Spleen (tissue), 11 donors: ENCODE results near the gene SDK1. TPM values are rescaled to one million over a fixed set of nuclear protein-coding genes. Genes with fewer than 3 reads are reported as not detected.
A peak's percentile ranks its signal among the peaks of the same experiment; 100 is the strongest.

Source experiments
- DNase-seq: peaks from one replicate; pipeline ENCODE4 v3.0.0-alpha.2; 2020
- H3K27ac ChIP-seq, 8 donors: fragments of 200-600 bp; sonication (generic) in 7 of 8; 1 replicate in 4 of 8; 2 replicates in 4 of 8; pipeline versions ENCODE4 v1.5.0 to v1.8.0; 2016 to 2021; ENCODE audit warnings: inconsistent platforms in 4 of 8, mild to moderate bottlenecking in 4 of 8, moderate library complexity in 1 of 8
- H3K27me3 ChIP-seq, 7 donors: fragments of 200-600 bp; sonication (generic) in 6 of 7; replicated peaks in 1 of 7; 1 replicate in 4 of 7; 2 replicates in 3 of 7; pipeline versions ENCODE4 v1.5.0 to v1.8.0; 2016 to 2021; ENCODE audit warnings: inconsistent platforms in 3 of 7, mild to moderate bottlenecking in 1 of 7
- H3K36me3 ChIP-seq, 6 donors: fragments of 200-600 bp; sonication (generic) in 5 of 6; 1 replicate in 4 of 6; 2 replicates in 2 of 6; pipeline versions ENCODE4 v1.5.0 to v1.8.0; 2016 to 2021; ENCODE audit warnings: inconsistent platforms in 2 of 6
- H3K4me1 ChIP-seq, 6 donors: fragments of 200-600 bp; sonication (generic) in 5 of 6; 1 replicate in 3 of 6; 2 replicates in 3 of 6; pipeline versions ENCODE4 v1.5.0 to v1.8.0; 2016 to 2021; ENCODE audit warnings: inconsistent platforms in 3 of 6
- H3K4me3 ChIP-seq, 8 donors: fragments of 200-600 bp; sonication (generic) in 7 of 8; 1 replicate in 4 of 8; 2 replicates in 4 of 8; pipeline versions ENCODE4 v1.5.0 to v1.8.0; 2016 to 2021; ENCODE audit warnings: inconsistent platforms in 4 of 8, mild to moderate bottlenecking in 4 of 8, moderate library complexity in 2 of 8
- H3K9me3 ChIP-seq, 8 donors: fragments of 200-600 bp; sonication (generic) in 7 of 8; 1 replicate in 4 of 8; 2 replicates in 4 of 8; pipeline versions ENCODE4 v1.5.0 to v1.8.0; 2016 to 2021; ENCODE audit warnings: inconsistent platforms in 4 of 8
- POLR2A ChIP-seq, 3 donors: fragments of 450-650 bp; IDR thresholded peaks; one replicate each; pipeline ENCODE4 v1.5.1; 2017; ENCODE audit warnings: antibody characterized with exemption in 3 of 3, mild to moderate bottlenecking in 1 of 3
- POLR2AphosphoS5 ChIP-seq, 3 donors: sonication (generic); formaldehyde crosslinking; IDR thresholded peaks; one replicate each; pipeline ENCODE4 v1.5.1; 2017; ENCODE audit warnings: antibody characterized with exemption in 3 of 3
- WGBS, 5 donors: extraction: QIAGEN DNeasy Blood & Tissue Kit in 3 of 5; methylation state at CpG; one replicate each; pipeline versions ENCODE4 v1.1.5 to v1.1.7; 2013 to 2018; 5-methylcytosine and 5-hydroxymethylcytosine counted together
- intact Hi-C: fragments of 100-400 bp; cut with DNase I; formaldehyde crosslinking; loops from one replicate; pipeline ENCODE4 v1.15.0; 2023; ENCODE audit warnings: low total_unique reads
- polyA plus RNA-seq, 3 donors: library from polyadenylated mRNA; stranded (reverse); fragments of 200-250 nt; gene quantifications; one replicate each; pipeline ENCODE4 v1.2.1, GENCODE V29; 2013
- total RNA-seq, 7 donors: library from RNA; depleted of rRNA in 3 of 7; stranded (reverse); fragments of >200 nt in 3 of 7; fragmentation: NEBNext Ultra II Directional in 4 of 7; extraction: Animal tissue kit (Norgen Biotek cat#: 25700) in 4 of 7; gene quantifications; one replicate each; pipeline versions ENCODE4 v1.1.0 to v1.2.1, GENCODE V29; 2016 to 2021
- TF ChIP-seq, protein P1 (sequence below), 11 experiments: fragments of 200-600 bp in 7 of 11; fragments of 450-650 bp in 4 of 11; sonication (generic) in 4 of 11; IDR thresholded peaks in 8 of 11; conservative IDR thresholded peaks in 3 of 11; 1 replicate in 7 of 11; 2 replicates in 4 of 11; pipeline versions ENCODE4 v1.4.0 to v1.8.0; 2016 to 2021; ENCODE audit warnings: antibody characterized with exemption in 11 of 11, inconsistent platforms in 4 of 11, mild to moderate bottlenecking in 1 of 11
- donor health status: healthy with polysubstance abuse.
- donor health status: DM: no; HTN: no; CAD: no; lungs with moderate emphysema.
- donor health status: DM: no; HTN: no; CAD: no.
- donor health status: Bipolar disorder and iron deficiency.
- donor health status: healthy.
- donor health status: DM: no; HTN: no; CAD: no.
- donor health status: DM: yes; HTN: yes; CAD: no.

Gene SDK1
- total and polyA plus RNA-seq, 10 donors, result 3.2 to 54.1 (median 35.1) TPM

DNA sequence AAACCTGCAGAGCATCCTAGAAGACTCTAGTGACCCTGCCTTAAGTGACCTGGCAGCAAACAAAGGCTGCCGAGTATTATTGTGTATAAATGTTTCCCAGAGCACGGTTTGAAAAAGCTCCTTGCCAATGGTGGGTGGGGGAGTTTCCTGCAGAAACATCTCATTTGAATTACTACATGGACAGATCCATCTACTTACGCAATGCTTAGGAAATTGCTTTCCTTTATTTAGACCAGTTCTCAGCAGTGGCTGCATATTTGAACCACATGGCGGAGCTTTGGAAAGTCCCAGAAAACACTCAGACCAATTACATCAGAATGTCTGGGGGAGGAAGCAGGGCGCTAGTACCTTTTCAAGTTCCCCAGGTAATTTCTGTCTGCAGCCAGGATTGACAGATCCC is 560.9 kb downstream of the SDK1 start:
- no peak overlapping the region for H3K4me3 ChIP-seq
- no peak for DNase-seq
- TF ChIP-seq POLR2AphosphoS5 (IDR thresholded peaks at IDR 0.05) (peak in 1 of 3 donors; percentile 45), POLR2A (IDR thresholded peaks at IDR 0.05) (no peak)
- H3K4me1 ChIP-seq, result peaks cover 0 to 8% (median 5%) of the 10 kb centered on the region in 6 donors
- H3K9me3 ChIP-seq, result peaks cover 0 to 5% (median 0%) of the 10 kb centered on the region in 8 donors
- intact Hi-C loops, result no loop called here
- WGBS, 5 donors, result 19 to 44% (median 26%) methylated on average over 4 to 5 of the region's 5 CpGs
- no peaks in the 10 kb centered on the region for H3K27me3 ChIP-seq
- no peaks in the 10 kb centered on the region for H3K36me3 ChIP-seq
- peak overlapping the region in 7 of 8 donors; percentile 23 to 63 (median 56) for H3K27ac ChIP-seq

DNA sequence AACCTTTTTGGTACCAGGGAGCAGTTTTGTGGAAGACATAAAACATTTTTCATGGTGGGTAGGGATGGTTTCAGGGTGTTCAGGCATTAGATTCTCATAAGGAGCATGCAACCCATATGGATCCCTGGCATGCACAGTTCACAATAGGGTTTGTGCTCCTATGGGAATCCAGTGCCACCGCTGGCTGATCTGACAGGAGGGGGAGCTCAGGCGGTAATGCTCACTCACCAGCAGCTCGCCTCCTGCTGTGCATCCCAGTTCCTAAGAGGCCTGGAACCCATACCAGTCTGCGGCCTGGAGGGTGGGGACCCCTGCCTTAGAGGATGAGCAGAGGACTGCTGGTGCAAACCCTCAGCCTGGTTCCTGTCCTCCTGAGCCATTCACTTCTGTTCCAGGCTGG is 561.7 kb downstream of the SDK1 start:
- intact Hi-C loops, result no loop called here
- H3K36me3 ChIP-seq, result no peaks in the 10 kb centered on the region
- DNase-seq, result no peak
- peak overlapping the region in 5 of 8 donors; percentile 31 to 63 (median 56) for H3K27ac ChIP-seq
- H3K9me3 ChIP-seq, result peaks cover 0 to 5% (median 0%) of the 10 kb centered on the region in 8 donors
- no peaks in the 10 kb centered on the region for H3K27me3 ChIP-seq
- WGBS, 5 donors, result 87 to 100% (median 88%) methylated on average over 2 to 4 of the region's 4 CpGs
- H3K4me3 ChIP-seq, result no peak overlapping the region
- peaks cover 0 to 8% (median 5%) of the 10 kb centered on the region in 6 donors for H3K4me1 ChIP-seq
- TF ChIP-seq, protein P1, sequence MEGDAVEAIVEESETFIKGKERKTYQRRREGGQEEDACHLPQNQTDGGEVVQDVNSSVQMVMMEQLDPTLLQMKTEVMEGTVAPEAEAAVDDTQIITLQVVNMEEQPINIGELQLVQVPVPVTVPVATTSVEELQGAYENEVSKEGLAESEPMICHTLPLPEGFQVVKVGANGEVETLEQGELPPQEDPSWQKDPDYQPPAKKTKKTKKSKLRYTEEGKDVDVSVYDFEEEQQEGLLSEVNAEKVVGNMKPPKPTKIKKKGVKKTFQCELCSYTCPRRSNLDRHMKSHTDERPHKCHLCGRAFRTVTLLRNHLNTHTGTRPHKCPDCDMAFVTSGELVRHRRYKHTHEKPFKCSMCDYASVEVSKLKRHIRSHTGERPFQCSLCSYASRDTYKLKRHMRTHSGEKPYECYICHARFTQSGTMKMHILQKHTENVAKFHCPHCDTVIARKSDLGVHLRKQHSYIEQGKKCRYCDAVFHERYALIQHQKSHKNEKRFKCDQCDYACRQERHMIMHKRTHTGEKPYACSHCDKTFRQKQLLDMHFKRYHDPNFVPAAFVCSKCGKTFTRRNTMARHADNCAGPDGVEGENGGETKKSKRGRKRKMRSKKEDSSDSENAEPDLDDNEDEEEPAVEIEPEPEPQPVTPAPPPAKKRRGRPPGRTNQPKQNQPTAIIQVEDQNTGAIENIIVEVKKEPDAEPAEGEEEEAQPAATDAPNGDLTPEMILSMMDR (IDR thresholded peaks at IDR 0.05 in 8 of 11, conservative IDR thresholded peaks at IDR 0.05 in 3 of 11), result no peak
- TF ChIP-seq POLR2AphosphoS5 (IDR thresholded peaks at IDR 0.05), result no peak
- TF ChIP-seq POLR2A (IDR thresholded peaks at IDR 0.05), result no peak

DNA sequence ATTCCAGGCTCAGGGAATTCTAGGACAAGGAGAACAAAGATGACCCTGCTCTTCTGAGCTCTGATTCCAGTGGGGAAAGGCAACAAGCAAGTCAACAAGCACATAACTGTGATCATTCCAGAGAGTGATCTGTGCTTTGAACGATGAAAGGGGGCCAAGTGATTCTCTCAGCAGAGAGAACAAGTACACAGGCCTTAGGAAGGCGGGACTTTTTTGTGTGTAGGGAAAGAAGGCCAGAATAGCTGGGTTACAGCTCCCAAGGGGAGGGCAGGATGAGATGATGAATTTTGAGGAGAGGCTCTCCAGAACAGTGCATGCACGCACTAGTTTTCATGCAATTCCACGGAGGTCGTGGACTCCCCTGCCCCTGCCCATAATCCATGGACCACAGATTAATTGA is 565.2 kb downstream of the SDK1 start:
- TF ChIP-seq POLR2A (IDR thresholded peaks at IDR 0.05), result no peak
- peaks cover 0 to 8% (median 5%) of the 10 kb centered on the region in 6 donors for H3K4me1 ChIP-seq
- 65 to 82% (median 80%) methylated on average over 5 of the region's 5 CpGs for WGBS, 5 donors
- H3K27me3 ChIP-seq, result no peaks in the 10 kb centered on the region
- H3K4me3 ChIP-seq, result no peak overlapping the region
- H3K9me3 ChIP-seq, result peaks cover 0 to 5% (median 0%) of the 10 kb centered on the region in 8 donors
- no peak for DNase-seq
- no peaks in the 10 kb centered on the region for H3K36me3 ChIP-seq
- intact Hi-C loops, result no loop called here
- H3K27ac ChIP-seq, result peak overlapping the region in 7 of 8 donors; percentile 40 to 66 (median 58)

DNA sequence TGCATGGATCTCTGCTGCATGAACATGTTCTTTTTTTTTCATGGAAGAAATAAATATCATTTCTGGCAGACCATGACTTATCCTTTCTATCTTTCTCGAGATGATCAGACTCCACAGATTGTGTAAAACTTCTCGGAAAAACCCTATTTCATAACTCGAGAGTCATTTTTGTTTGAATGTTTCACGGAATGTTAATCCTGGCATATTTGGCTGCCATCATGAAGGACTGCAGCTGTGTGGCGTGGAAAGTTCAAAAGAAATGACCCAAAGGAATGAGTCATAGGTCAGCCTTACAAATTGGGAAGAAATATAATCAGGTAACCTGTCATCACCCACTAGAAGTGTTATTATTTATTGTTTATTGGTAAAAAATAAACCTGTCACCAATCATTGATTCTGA is 566.8 kb downstream of the SDK1 start:
- 73 to 84% (median 76%) methylated on average over 5 of the region's 5 CpGs for WGBS, 5 donors
- H3K4me1 ChIP-seq, result peaks cover 0 to 7% (median 1%) of the 10 kb centered on the region in 6 donors
- H3K27me3 ChIP-seq, result no peaks in the 10 kb centered on the region
- no peaks in the 10 kb centered on the region for H3K36me3 ChIP-seq
- H3K27ac ChIP-seq, result peak overlapping the region in 5 of 8 donors; percentile 13 to 66 (median 61)
- no peak overlapping the region for H3K4me3 ChIP-seq
- TF ChIP-seq POLR2AphosphoS5 (IDR thresholded peaks at IDR 0.05) (peak in 1 of 3 donors; percentile 64), POLR2A (IDR thresholded peaks at IDR 0.05) (no peak)
- no peak for DNase-seq
- intact Hi-C loops, result no loop called here
- H3K9me3 ChIP-seq, result peaks cover 0 to 5% (median 0%) of the 10 kb centered on the region in 8 donors

DNA sequence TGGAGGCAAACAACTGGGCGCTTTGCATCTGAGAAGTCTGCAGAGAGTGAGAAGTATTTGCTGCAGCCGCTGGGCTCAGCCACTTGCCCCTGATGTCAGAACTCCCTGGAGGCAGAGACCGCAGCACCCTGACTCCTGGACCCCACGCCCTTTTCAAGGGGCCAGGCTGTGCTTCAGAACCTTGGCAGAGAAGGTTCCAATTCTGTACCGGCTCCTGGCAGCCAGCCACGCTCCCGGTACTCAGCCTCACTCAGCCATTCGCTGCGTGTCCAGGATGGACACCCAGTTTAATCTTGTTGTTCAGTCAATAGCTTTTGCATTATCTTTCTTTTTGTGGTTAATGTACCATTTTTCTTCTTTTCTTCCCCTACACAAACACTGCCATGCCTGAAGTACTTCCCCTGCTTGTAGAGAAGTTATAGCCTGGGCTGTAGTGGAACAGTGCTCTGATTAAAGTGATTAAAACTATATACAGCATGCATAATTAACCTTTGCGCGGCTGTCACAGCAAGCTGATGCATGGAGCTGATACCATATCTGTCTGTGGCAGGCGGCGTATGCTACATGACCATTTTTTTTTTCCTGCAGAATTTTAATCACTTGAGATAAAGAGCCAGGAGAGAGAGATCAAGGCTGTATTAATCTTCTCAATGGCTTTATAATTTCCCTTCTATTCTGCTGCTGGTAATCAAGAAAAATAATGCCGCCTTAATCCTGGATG is 578.5 kb downstream of the SDK1 start:
- no peaks in the 10 kb centered on the region for H3K27me3 ChIP-seq
- peaks cover 0 to 8% (median 4%) of the 10 kb centered on the region in 6 donors for H3K4me1 ChIP-seq
- no peaks in the 10 kb centered on the region for H3K36me3 ChIP-seq
- 43 to 79% (median 65%) methylated on average over 14 of the region's 14 CpGs for WGBS, 5 donors
- TF ChIP-seq POLR2AphosphoS5 (IDR thresholded peaks at IDR 0.05) (no peak), POLR2A (IDR thresholded peaks at IDR 0.05) (no peak)
- TF ChIP-seq, protein P1 (IDR thresholded peaks at IDR 0.05 in 8 of 11, conservative IDR thresholded peaks at IDR 0.05 in 3 of 11), result no peak
- intact Hi-C loops, result no loop called here
- H3K27ac ChIP-seq, result peak overlapping the region in 1 of 8 donors; percentile 20
- H3K9me3 ChIP-seq, result peaks cover 0 to under 1% (median 0%) of the 10 kb centered on the region in 8 donors
- H3K4me3 ChIP-seq, result no peak overlapping the region
- no peak for DNase-seq
